GM21367 (cell line): ENCODE measurements around the gene TECTA.
"Not testable (repeated sequence)": the region's sequence is repeated elsewhere in the genome, so short reads cannot be mapped to it uniquely, and the experiment has no call there.

Experiments
- ATAC-seq: cut with Tn5 transposase; IDR thresholded peaks from one replicate; pipeline ENCODE4 v1.9.1; 2021; ENCODE audit not compliant: unreplicated experiment

Gene TECTA

DNA sequence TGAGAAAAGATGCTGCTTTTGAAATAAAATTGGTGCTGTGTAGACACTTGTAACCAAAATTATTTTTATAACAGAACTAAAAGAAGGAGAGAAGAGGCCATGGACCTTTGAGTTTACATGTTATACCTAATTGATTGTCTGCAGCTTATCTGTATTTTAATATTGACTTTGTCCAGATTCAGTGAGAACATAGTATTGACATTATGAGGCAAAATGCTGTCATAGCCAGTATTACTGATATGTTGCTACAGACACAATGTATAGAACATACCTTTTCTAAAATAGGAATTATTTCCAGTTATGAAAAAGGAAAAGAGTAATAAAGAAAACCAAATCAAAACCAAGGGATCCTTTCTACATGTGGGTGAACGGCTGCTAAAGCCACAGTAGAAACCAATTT is 11.5 kb upstream of the TECTA start:
- no peak for ATAC-seq

DNA sequence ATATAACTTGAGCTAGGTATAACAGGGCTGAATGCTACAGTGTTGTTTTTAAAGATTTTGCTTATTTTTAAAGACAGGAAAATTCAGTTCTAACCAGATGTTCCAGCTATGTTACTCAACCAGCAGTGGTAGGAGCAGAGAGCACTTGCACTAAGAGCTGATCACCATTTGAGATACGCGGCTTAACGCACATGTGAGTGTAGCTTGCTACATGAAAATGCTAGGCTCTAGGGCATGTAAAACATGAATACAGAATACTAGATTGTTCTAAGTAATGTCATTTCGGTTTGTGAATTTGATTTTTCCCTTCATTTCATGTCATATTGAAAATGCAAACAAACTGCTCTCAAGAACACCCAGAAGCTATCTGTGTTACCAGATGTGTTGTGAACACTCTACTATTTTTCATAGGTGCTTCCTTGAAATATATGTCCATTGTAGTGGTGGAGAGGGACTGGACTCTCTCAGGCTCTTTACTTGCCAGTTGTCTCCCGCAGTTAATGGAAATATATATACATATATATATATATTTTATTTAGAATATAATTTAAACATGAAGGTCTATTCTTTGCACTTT is 10.8 kb upstream of the TECTA start:
- no peak for ATAC-seq

DNA sequence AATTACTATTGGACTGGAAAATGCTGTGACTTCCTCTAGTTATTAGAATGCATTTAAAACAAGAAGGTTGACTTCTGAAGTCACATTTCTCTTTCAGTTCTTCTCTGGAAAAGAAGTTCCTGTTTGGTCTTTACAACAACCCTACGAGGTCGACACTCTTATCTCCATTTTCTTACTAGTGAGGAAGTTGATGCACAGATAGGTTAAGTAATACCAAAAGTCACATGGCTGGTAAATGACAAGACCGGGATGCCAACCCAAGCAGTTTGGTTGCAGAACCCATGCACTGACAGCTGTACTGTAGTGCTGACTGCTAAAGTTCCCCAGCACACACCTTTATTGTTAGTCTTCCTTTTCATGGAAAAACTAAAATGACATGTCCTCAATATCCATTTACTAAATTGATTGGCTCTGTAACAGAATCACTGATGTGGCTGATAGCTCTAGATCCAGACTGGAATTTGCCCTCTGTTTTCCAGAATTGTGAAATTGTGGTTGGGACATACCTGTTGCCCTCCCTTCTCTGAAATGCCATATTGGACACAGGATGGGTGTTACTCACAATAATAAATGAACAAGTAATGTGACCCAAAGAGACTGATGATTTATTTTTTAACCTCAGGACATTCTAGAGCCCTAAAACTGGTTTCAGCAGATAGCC is 9.4 kb upstream of the TECTA start:
- ATAC-seq: no peak

DNA sequence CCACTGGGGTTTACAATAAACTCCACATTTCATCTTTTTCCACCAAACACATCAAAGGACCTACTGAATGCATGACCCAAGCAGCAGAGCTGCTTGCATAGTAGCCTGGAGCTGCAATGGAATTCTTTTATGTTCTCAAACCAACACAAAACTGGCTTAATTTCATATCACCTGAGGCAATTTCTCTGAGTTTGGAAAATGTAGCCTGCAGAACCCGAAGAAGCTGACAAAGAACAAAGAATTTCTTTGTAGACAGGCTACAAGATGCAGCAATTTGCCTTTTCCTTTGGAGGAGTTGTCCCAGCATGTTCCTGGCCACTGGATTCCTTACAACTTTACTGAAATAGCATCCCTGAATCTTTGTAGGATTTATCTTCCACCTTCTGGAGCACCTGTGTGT is 5.5 kb upstream of the TECTA start:
- no peak for ATAC-seq

DNA sequence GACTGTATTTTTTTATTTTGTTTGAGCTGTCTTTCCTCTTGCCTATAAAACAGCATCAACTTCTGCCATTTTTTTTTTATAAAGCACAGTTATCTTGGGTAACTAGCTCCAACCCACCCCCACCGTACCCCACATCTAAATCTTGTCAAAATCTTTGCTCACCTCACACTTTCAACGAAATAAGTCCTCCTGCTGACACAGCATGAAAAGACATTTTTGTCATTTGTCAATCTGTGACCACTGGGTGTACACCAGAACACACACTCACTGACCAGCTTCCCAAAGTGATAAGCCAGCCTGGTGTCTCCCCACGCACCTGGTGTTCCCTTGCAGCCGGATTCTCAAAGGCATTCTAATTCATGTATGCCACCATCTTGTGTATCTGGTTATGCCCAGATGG is 1.7 kb upstream of the TECTA start:
- ATAC-seq: no peak

DNA sequence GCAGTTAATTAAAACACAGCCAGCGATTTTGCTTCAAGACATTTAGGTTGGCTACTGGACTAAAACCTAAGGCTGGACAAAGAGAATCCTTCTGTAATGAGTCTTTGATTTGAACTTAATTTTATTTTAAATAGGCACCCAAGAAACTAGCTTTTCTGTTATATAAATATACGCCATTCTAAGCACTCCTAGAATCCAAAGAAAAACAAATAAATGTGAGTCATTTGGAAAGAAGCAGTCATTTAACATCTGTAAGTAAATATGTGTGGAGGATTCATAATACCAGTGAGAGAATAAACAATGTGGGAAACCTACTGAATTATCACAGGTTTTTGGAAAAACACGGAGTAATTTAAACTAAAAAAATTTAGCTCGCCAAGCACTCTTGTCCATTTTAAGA is 1.2 kb upstream of the TECTA start:
- ATAC-seq: no peak

DNA sequence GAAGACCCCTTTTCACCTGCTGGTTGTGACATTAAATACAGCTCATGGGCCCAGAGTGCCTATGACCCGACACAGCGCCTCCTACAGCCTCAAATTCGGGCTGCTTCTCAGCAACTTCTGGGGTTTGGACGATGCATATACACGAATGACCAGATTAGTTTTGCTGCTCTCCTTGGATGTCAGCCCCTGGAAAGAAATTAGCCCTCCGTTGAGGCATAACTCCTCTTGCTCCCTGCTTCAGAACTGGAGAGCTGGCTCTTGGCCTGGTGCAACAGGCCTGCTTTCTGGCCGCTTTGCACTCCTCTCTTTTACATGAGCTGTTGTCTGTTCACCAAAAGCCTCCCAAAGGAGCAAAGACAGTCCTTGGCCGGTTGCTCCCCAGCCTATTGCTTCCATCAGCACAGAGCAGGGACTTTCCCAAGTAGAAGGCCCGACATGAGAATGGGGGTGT is 3.3 kb downstream of the TECTA start:
- ATAC-seq: no peak

DNA sequence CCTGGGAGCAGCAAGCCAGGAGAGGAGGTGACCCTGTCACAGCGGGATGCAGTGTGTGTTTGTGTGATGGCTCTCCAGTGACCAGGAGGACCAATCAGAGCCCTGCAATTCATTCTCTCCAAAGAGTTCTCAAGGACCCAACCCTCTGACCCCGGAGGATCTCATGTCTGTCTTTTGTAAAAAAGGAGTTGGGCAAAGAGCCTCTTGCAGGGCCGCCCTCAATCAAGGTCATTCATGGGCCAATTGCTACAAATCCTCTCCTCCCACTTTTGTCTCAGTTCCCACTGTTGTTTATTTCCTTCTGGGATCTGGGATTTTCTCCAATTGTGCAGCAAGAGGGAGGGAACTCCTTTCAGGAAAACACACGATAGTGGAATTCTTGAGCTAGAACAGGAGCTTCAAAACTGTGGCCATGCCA is 4.0 kb downstream of the TECTA start:
- no peak for ATAC-seq

DNA sequence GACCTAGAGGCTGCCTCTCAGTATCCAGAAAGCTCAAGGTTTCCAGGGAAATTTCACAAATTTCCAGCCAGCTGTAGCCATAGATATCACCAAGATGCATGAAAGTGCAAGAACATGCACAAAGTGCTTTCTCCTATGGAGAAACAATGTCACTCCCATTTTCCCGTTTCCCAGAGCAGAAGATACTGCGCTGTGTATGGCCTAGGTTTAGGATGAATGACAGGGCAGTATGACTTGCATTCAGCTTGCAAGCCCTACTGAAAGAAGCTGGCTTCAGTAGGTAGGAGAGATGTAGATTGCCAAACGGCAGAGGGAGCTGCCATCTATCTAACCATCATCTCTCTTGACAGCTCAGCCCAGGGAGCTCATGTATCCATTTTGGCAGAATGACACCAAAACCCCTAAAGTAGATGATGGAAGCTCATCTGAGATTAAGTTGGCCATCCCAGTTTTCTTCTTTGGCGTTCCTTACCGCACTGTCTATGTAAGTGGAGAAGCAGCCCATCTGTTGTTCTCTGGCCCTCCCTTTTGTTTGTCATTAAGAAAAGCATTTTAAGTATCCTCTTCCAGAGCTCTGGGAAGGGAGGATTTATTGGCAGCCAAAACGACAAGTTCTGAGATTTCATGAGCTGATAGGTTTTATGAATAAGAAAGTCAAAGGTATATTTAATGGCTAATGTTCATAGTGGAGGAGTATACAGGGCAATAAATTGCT is 4.6 kb downstream of the TECTA start:
- no peak for ATAC-seq

DNA sequence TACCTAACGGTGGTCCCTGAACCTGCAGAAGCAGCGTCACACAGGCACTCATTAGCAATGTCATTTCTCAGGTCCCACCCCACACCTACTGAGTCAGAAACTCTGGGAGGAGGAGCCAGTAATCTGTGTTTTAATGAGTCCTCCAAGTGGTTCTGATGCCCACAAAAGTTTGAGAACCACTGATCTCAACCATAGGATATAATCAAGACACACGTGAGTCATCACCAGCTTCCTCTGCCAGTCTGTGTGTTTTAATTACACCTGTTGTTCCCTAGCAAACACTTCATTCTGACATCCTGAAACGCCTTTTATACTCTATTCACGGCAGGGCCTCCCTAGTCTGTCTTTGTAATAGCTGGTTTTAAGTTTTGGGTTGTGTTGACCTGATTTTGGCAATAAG is 5.8 kb downstream of the TECTA start:
- ATAC-seq: no peak

DNA sequence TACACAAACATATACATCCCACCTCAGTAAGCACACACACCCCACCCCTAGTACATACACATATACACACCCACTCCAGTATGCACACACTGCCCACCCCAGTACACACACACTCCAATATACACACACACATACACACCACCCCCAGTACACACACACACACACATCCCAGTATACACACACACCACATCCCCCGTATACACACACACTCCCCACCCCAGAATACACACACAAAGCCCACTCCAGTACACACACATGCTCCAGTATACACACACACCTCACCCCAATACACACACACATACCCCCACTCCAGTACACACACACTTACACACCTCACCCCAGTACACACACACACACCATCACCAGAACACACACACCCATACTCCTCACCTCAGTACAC is 7.4 kb downstream of the TECTA start:
- no peak for ATAC-seq

DNA sequence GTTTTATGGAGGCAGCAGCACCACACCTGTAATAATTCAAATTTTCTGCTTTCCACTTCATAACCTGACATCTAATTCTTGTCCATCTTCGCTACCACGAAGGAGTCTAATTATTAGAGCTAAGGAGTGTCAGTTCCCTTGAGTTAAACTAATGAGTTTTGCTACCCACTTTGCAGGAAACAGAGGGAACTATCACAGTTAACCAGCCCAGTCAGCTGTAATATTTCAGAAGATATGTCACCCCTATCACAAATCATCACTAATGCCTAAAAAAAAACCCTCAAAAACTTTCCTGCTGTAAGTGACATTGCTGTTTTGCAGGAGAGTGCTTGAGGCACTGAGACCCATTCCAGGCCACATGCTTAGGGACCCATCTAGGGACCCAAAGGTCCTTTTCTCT is 8.4 kb downstream of the TECTA start:
- ATAC-seq: no peak

DNA sequence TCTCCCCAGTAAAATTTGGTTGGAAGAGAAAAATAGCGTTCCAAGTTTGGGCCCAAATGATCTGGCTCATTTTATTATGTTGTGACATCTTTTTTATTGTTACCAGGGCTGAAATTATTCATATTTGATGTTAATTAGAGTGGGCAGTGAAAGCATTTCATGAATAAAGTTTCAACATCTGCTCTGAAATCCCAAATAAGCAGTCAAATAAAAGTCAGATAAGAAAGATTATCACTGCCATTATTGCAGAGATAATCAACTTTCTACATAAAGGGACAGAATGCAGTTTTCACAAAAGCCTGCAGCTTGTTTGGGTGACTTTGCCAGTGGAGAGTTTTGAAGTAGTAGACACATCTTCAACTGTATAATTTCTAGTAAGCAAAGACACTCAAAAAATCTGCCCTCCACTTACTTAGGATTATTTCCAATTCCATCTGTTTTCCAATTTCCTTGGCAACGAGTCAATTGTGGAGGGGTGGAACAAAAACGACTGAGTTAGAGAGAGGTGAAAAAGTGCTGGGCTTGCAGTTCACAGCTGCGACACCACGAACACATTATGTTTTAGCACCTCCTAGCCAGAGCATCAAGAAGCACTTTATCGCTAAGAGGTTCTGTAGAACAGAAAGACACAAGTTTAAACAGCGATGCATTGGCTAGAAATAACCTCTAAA is 9.0 kb downstream of the TECTA start:
- ATAC-seq: no peak

DNA sequence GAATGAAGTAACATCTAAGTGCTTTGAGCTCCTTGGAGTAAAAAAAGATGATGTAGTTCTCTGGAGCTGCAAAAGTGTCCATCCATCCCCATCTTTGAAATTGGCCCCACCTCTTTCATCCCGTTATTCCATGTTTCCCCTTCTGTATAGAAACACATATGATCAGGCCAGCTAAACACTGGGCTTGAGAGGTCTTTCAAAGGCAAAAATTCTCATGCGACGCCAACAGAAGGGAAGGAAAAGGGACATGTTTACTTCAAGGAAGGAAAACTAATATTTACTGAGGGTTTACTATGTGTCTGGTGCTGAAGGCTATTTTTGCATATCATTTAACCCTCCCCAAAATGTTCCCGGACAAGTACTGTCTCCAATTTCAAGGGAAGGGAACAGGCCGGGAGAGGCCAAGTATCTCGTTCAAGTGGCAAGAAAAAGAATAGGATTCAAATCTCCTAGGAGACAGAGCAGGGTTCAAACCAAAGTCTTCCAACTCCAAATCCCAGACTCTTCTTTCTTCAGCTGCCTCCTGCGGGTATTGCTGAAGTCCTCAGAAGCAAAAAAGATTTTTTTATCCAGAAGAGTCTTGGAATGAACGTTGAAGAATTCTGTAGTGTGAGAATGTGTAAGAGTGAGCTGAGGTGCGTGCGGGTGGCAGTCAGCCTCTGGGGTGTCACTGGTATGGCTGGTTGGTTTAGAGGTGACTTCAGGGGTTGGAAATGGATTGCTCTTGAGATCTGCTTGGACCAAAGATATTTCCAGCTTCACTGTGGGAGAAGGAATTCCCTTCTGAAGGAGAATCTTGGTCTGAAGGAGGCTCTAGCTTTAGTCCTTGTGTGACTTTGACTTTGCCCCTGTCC is 10.1 kb downstream of the TECTA start:
- ATAC-seq: no peak

DNA sequence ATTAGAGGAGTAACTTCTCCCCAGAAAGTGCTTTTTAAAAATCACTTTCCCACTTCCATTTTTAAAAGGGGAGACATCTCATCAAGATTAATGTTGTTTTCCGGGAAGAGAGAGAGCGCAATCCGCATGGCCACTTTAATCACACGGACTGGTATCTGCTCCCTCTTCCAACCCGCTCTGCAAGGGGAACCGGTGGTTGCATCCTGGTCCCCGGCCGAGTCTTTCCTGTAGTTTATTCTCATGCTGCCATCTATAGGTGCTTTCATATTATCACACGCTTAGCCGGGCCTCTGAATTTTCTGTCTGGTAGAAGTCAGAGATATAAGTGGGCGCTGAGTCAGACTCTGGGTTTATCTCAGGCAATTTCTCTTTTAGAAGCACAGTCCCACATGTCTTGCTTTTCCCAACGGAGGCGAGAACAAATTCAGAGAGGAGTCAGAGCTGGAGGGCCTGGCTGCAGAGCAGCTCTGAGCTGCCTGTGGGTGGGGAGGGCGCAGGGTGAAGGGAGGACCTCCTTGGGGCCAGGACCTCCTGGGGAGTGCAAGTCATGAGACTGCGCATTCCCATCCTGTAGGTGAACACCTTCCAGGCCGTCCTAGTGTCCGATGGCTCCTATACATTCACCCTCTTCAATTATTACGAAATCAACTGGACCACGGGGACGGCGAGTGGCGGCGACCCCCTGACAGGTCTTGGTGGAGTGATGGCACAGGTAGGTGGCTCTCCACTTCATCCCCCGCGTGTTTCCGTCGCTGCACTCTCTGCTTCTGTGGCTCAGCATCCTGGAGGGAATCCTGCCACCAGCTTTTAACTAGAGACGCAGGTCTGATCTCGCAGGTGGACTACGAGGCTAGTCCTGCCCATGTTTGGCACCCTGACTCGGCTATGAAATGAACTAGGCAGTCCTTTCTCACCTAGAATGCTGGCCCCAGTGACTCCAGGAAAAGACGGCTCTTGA is 11.7 kb downstream of the TECTA start:
- no peak for ATAC-seq

DNA sequence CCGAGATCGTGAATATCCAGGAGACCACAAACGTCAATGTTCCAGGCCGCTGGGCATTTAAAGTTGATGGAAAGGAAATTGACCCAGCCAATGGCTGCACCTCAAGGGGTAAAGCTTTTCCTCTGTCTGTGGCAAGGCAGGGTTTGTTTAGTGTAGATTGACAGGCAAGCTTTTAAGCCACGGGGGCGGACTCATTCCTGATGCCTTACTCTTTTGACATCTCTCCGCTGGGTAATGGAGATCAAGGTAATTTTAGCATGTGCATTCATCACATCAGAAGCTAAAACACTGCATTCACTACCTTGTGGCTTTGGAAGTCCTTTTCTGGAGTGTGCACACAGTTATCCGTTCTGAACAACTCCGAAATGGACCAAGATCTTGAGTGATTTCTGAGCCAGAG is 12.6 kb downstream of the TECTA start:
- no peak for ATAC-seq

DNA sequence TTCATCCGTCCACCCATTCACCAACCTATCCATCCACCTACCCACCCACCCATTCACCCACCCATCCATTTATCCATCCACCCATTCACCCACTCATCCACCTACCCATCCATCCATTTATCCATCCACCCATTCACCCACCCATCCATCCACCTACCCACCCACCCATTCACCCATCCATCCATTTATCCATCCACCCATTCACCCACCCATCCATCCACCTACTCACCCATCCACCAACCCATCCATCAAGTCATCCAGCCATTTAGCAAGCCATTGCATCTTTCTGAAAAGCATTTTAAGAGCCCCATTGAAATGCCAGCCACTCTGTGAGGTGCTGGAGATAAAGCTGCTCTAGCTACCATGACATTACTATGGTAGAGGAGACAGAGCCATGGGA is 14.0 kb downstream of the TECTA start:
- ATAC-seq: not testable (repeated sequence)

DNA sequence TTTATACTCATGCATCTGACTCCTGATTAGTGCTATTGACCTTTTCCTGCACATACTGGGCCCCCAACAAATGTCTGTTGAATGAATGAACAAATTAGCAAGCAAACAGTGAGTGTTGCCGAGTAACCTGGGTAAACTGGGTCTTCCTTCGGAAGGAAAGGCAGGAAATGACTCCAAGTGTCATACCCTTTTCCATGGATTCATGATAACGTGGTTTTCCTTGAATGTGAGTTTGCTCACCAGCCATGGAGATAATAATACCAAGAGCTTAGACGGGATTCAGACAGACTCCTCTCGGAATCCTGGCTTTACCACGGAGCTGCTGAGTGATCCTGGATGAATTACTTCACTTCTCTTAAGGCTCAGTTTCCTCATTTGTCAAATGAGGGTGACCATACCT is 16.7 kb downstream of the TECTA start:
- no peak for ATAC-seq

DNA sequence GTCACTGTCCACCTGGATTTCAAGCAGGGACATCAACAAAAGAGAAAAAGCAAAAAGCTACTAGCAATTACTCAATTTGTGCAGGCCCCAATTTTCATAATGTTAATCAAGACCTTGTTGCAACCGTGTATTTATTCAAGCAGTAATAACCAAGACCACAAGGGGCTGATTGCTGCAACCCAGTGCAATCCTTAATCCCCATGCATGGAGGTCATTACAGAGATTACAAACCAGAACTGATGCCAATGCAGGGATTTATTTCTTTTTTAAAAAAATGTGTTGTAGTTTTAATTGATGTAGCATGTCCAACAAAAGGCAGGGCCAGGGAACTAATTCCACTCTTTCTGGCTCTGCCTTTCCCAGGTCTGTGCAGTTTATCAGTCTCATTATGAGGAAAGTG is 18.4 kb downstream of the TECTA start:
- ATAC-seq: no peak

DNA sequence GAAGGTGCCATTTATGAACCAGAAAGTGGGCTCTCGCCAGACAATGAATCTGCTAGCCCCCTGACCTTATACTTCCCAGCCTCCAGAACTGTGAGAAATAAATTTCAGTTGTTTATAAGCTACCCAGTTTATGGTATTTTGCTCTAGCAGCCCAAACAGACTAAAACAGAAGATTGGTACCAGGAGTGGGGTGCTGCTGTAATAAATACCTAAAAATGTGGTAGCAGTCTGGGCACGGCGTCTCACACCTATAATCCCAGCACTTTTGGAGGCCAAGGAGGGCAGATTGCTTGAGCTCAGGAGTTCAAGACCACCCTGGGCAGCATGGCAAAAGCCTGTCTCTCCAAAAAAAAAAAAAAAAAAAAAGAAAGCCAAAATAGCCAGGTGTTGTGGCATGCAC is 21.3 kb downstream of the TECTA start:
- ATAC-seq: no peak
